HEK293T (cell line): Measurements from ENCODE around the gene PRKACB.

Experiments used
- BHLHE40 ChIP-seq: fragments of 450-650 bp; IDR thresholded peaks from 2 replicates; pipeline ENCODE4 v1.6.1; 2016; ENCODE audit warnings: mild to moderate bottlenecking, moderate library complexity, borderline replicate concordance
- SP1 ChIP-seq: fragments of 450-650 bp; IDR thresholded peaks from 2 replicates; pipeline ENCODE4 v1.6.1; 2017
- ZNF384 ChIP-seq: fragments of 450-650 bp; IDR thresholded peaks from 2 replicates; pipeline ENCODE4 v1.6.1; 2016

DNA sequence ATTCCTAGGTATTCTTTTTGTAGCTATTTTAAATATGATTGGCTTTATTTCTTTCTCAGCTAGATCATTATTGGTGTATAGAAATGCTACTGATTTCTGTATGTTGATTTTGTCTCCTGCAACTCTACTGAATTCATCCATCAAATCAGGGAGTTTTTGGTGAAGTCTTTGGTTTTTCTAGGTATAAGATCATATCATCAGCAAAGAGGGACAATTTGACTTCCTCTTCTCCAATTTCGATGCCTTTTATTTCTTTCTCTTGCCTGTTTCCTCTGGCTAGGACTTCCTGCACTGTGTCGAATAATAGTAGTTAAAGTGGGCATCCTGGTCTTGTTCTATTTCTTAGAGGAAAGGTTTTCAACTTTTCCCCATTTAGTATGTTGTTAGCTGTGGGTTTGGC is 27.5 kb upstream of the PRKACB start:
- no peak for TF ChIP-seq ZNF384
- TF ChIP-seq BHLHE40: no peak
- TF ChIP-seq SP1: no peak
